SK-N-SH treated with all-trans-retinoic acid at 6 μM for 48 hours (cell line): ENCODE data around the gene TMEFF2.

Experiments
- OSR1 ChIP-seq: fragments of 250-450 bp; sonication (Bioruptor Pico); IDR thresholded peaks from 2 replicates; pipeline ENCODE4 v1.8.0; 2022; ENCODE audit warnings: moderate library complexity, mild to moderate bottlenecking, inconsistent platforms
- PPARA ChIP-seq: fragments of 250-450 bp; sonication (Bioruptor Pico); IDR thresholded peaks from 2 replicates; pipeline ENCODE4 v1.5.0; 2020; ENCODE audit warnings: mild to moderate bottlenecking, borderline replicate concordance
- RARB ChIP-seq: fragments of 250-450 bp; sonication (Bioruptor Pico); IDR thresholded peaks from 2 replicates; pipeline ENCODE4 v1.8.0; 2021; ENCODE audit warnings: mild to moderate bottlenecking, moderate library complexity
- SNAI2 ChIP-seq: fragments of 250-450 bp; sonication (Bioruptor Pico); IDR thresholded peaks from 2 replicates; pipeline ENCODE4 v1.5.0; 2020; ENCODE audit warnings: mild to moderate bottlenecking, moderate library complexity
- TCF4 ChIP-seq: fragments of 250-450 bp; sonication (Bioruptor Pico); IDR thresholded peaks from 2 replicates; pipeline ENCODE4 v1.8.0; 2021; ENCODE audit warnings: mild to moderate bottlenecking, moderate library complexity, borderline replicate concordance
- ZC3H10 ChIP-seq: fragments of 250-450 bp; sonication (Bioruptor Pico); IDR thresholded peaks from 2 replicates; pipeline ENCODE4 v1.5.1; 2021; ENCODE audit warnings: mild to moderate bottlenecking, moderate library complexity
- ZFP30 ChIP-seq: fragments of 450-650 bp; formaldehyde crosslinking; IDR thresholded peaks from 2 replicates; pipeline ENCODE4 v1.5.0; 2022; ENCODE audit warnings: mild to moderate bottlenecking, moderate library complexity
- TF ChIP-seq, protein P1 (sequence below): fragments of 250-450 bp; sonication (Bioruptor Pico); IDR thresholded peaks from 2 replicates; pipeline ENCODE4 v1.8.0; 2021; ENCODE audit warnings: low read depth, mild to moderate bottlenecking, moderate library complexity, borderline replicate concordance

DNA sequence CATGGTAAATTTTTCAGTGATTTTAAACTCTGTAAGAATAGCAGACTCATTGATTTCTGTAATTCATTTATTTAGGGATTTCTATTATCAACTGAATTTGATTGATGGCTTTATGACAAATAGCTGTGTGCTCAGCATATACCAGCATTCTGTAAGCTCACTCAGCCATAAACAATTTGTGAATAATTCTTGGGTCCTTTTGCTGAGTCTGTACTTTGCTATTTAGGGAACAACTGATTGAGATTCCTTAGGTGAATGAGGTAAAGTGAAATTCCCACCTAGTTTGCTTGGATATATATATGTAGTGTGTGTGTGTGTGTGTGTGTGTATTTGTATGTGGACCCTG is 271.1 kb downstream of the TMEFF2 start:
- TF ChIP-seq SNAI2 (CRISPR knock-in tag) = no peak
- no peak for TF ChIP-seq ZC3H10 (CRISPR knock-in tag)
- no peak for TF ChIP-seq RARB (CRISPR knock-in tag)
- TF ChIP-seq ZFP30 (CRISPR knock-in tag) = no peak
- no peak for TF ChIP-seq TCF4 (CRISPR knock-in tag)
- TF ChIP-seq OSR1 (CRISPR knock-in tag) = no peak
- no peak for TF ChIP-seq PPARA (CRISPR knock-in tag)
- TF ChIP-seq, protein P1, sequence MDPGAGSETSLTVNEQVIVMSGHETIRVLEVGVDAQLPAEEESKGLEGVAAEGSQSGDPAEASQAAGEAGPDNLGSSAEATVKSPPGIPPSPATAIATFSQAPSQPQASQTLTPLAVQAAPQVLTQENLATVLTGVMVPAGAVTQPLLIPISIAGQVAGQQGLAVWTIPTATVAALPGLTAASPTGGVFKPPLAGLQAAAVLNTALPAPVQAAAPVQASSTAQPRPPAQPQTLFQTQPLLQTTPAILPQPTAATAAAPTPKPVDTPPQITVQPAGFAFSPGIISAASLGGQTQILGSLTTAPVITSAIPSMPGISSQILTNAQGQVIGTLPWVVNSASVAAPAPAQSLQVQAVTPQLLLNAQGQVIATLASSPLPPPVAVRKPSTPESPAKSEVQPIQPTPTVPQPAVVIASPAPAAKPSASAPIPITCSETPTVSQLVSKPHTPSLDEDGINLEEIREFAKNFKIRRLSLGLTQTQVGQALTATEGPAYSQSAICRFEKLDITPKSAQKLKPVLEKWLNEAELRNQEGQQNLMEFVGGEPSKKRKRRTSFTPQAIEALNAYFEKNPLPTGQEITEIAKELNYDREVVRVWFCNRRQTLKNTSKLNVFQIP (CRISPR knock-in tag) = no peak
